GM20000 (cell line): ENCODE results near the gene RNASE7.

ENCODE experiments used
- DNase-seq: peaks from one replicate; pipeline ENCODE4 v3.0.0; 2012; ENCODE audit warnings: low spot score
- TF ChIP-seq, protein P1 (sequence below): IDR thresholded peaks from 2 replicates; pipeline ENCODE4 v1.5.1; 2012; ENCODE audit warnings: mild to moderate bottlenecking, control low read depth; ENCODE audit errors: extremely low read depth, missing control alignments

RNASE7 gene

GRCh38 chr14:21077672-21078071 is 35.5 kb downstream of the RNASE7 start:
- DNase-seq, result peak; percentile 26
- TF ChIP-seq, protein P1, sequence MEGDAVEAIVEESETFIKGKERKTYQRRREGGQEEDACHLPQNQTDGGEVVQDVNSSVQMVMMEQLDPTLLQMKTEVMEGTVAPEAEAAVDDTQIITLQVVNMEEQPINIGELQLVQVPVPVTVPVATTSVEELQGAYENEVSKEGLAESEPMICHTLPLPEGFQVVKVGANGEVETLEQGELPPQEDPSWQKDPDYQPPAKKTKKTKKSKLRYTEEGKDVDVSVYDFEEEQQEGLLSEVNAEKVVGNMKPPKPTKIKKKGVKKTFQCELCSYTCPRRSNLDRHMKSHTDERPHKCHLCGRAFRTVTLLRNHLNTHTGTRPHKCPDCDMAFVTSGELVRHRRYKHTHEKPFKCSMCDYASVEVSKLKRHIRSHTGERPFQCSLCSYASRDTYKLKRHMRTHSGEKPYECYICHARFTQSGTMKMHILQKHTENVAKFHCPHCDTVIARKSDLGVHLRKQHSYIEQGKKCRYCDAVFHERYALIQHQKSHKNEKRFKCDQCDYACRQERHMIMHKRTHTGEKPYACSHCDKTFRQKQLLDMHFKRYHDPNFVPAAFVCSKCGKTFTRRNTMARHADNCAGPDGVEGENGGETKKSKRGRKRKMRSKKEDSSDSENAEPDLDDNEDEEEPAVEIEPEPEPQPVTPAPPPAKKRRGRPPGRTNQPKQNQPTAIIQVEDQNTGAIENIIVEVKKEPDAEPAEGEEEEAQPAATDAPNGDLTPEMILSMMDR, result no peak

GRCh38 chr14:21078287-21078686 is 36.1 kb downstream of the RNASE7 start:
- TF ChIP-seq, protein P1, result no peak
- no peak for DNase-seq

- no peak for DNase-seq
Observed at GRCh38 chr14:21078726-21079125, 36.6 kb downstream of the RNASE7 start.

DNA sequence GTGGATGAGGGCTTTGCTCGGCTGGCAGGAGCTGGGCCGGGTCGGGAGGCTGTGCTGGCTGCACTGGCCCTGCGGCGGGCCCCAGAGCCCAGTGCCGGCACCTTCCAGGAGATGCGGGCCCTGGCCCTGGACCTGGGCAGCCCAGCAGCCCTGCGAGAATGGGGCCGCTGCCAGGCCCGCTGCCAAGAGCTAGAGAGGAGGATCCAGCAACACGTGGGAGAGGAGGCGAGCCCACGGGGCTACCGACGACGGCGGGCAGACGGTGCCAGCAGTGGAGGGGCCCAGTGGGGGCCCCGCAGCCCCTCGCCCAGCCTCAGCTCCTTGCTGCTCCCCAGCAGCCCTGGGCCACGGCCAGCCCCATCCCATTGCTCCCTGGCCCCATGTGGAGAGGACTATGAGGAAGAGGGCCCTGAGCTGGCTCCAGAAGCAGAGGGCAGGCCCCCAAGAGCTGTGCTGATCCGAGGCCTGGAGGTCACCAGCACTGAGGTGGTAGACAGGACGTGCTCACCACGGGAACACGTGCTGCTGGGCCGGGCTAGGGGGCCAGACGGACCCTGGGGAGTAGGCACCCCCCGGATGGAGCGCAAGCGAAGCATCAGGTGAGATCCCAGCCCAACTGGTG is 39.5 kb downstream of the RNASE7 start:
- TF ChIP-seq, protein P1, result no peak
- DNase-seq, result no peak

More at GRCh38 chr14:21078726-21079125, 36.6 kb downstream of the RNASE7 start:
- TF ChIP-seq, protein P1, result no peak

DNA sequence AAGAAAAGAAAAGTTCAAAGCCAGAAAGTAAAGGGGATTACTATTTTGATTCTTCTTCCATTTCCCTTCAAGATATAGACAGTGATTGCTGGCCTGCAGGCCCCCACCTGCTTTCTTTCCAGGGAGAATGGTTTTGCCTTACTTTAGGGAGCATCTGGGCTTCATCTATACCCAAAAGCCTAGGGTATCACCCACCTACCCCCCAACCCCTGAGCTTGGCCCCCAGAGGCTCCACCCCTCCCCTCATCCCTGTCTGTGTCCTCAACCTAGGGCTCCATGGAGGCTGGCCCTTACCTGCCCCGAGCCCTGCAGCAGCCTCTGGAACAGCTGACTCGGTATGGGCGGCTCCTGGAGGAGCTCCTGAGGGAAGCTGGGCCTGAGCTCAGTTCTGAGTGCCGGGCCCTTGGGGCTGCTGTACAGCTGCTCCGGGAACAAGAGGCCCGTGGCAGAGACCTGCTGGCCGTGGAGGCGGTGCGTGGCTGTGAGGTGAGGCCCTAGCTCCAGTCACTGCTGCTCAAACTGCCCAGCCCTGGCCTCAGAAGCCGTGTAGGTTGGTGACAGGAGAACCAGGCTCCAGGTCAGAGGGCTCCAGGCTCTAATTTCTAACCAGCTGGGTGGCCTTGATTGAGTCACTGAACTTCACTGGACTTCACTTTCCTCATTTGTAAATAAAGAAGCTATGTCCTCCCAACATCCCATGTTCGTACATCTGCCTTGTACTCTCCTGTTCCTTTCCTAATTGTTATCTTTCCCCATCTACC is 41.6 kb downstream of the RNASE7 start:
- TF ChIP-seq, protein P1, result no peak
- no peak for DNase-seq

- DNase-seq, result no peak
- TF ChIP-seq, protein P1, result no peak
Observed at GRCh38 chr14:21084396-21084795, 42.2 kb downstream of the RNASE7 start.
